Caco-2 (cell line): ENCODE results near the gene CCIN. TPM values are rescaled to one million over a fixed set of nuclear protein-coding genes. Genes with fewer than 3 reads are reported as not detected.

ENCODE experiments used
- BruUV-seq: library from RNA; stranded (reverse); fragments of 400-500 nt; replicated peaks from 2 replicates; lab custom pipeline; 2021; lab: Mats Ljungman, UMichigan
- CTCF ChIA-PET: fragments of 300-600 bp; sonication (Branson Sonifier 250); formaldehyde crosslinking; loops from one replicate; lab custom pipeline; 2022; ENCODE audit warnings: antibody characterized with exemption; lab: Charles Lee
- POLR2A ChIA-PET: fragments of 300-600 bp; sonication (Branson Sonifier 250); formaldehyde crosslinking; loops from one replicate; lab custom pipeline; 2022; ENCODE audit warnings: antibody characterized with exemption; lab: Charles Lee
- DNase-seq, 2 experiments: peaks; one replicate each; pipeline versions ENCODE4 v3.0.0 to v3.0.0-alpha.2; 2020 to 2022
- H3K27me3 ChIP-seq: replicated peaks from 2 replicates; pipeline ENCODE4 v1.6.0; 2011; ENCODE audit warnings: low read length; ENCODE audit not compliant: control insufficient read depth, insufficient read depth
- H3K36me3 ChIP-seq: 2 replicates; pipeline ENCODE4 v1.5.1; 2011; ENCODE audit warnings: low read length; ENCODE audit not compliant: control insufficient read depth, insufficient read depth
- H3K4me1 ChIP-seq: fragments of 250-450 bp; sonication (Bioruptor Pico); 2 replicates; pipeline ENCODE4 v1.5.1; 2020; ENCODE audit warnings: mild to moderate bottlenecking
- H3K4me3 ChIP-seq: 2 replicates; pipeline ENCODE4 v1.5.1; 2011; ENCODE audit warnings: low read depth, mild to moderate bottlenecking, control low read depth, low read length
- H3K9me3 ChIP-seq: fragments of 250-450 bp; sonication (Bioruptor Pico); 2 replicates; pipeline ENCODE4 v1.5.1; 2020; ENCODE audit warnings: mild to moderate bottlenecking, moderate library complexity
- H3K27ac Mint-ChIP-seq: one replicate; pipeline ENCODE4 v1.8.0; 2022; ENCODE audit warnings: mixed read lengths; ENCODE audit not compliant: unreplicated experiment
- H3K27me3 Mint-ChIP-seq: one replicate; pipeline ENCODE4 v1.8.0; 2022; ENCODE audit warnings: mixed read lengths; ENCODE audit not compliant: insufficient read depth, unreplicated experiment
- H3K36me3 Mint-ChIP-seq: one replicate; pipeline ENCODE4 v1.8.0; 2022; ENCODE audit warnings: mild to moderate bottlenecking, mixed read lengths; ENCODE audit not compliant: insufficient read depth, unreplicated experiment
- H3K4me1 Mint-ChIP-seq: one replicate; pipeline ENCODE4 v1.8.0; 2022; ENCODE audit warnings: low read depth, mixed read lengths; ENCODE audit not compliant: unreplicated experiment
- H3K4me3 Mint-ChIP-seq: one replicate; pipeline ENCODE4 v1.8.0; 2022; ENCODE audit warnings: mild to moderate bottlenecking, moderate library complexity, mixed read lengths; ENCODE audit not compliant: unreplicated experiment
- H3K9me3 Mint-ChIP-seq: one replicate; pipeline ENCODE4 v1.8.0; 2022; ENCODE audit warnings: mixed read lengths; ENCODE audit not compliant: unreplicated experiment
- CTCF ChIP-seq, 2 experiments: fragments of 200-600 bp in 1 of 2; IDR thresholded peaks; 1 replicate in 1 of 2; 2 replicates in 1 of 2; pipeline versions ENCODE4 v1.5.1 to v1.8.0; 2011 to 2022; ENCODE audit warnings: antibody characterized with exemption in 1 of 2, control low read depth in 1 of 2, inconsistent platforms in 1 of 2, low read depth in 1 of 2, low read length in 1 of 2, mild to moderate bottlenecking in 1 of 2, moderate library complexity in 1 of 2; ENCODE audit not compliant: insufficient read depth in 1 of 2, severe bottlenecking in 1 of 2, unreplicated experiment in 1 of 2
- intact Hi-C: fragments of 100-400 bp; cut with micrococcal nuclease; formaldehyde crosslinking; loops from one replicate; pipeline ENCODE4 v1.10.0; 2022; ENCODE audit not compliant: unreplicated experiment
- total RNA-seq: library from RNA; stranded (reverse); gene quantifications from 2 replicates; pipeline ENCODE4 v1.2.3, GENCODE V29; 2022

CCIN gene
- total RNA-seq, 1 experiment from 2014 or later = not detected

DNA sequence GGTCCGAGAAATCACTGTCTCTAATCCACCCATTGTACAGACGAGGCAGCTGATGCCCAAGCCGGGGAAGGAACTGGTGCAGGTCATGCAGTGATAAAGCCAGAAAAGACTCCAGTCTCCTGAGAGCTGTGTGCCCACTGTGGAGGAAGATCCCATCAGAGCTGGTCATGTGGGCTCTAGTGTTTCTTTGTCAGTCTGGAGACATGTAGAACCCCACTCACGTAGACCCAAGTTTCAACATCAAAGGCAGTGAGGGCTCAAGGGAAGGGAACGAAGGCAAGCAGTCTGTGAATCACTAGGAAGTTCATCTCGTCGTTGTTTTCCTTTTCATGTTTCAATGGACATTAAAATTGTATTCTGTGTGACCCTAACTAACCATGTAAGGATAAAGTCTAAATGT lies 47.2 kb upstream of the CCIN start:
- no peak for DNase-seq
- Histone ChIP-seq H3K27me3 (no peaks in the 10 kb centered on the region), H3K36me3 (no peaks in the 10 kb centered on the region), H3K9me3 (no peaks in the 10 kb centered on the region), H3K4me1 (no peaks in the 10 kb centered on the region), H3K4me3 (no peak overlapping the region)
- TF ChIP-seq CTCF (IDR thresholded peaks at IDR 0.05; ENCODE audit: insufficient read depth in 1 of 2, low read depth in 1 of 2, low read length in 1 of 2, severe bottlenecking in 1 of 2, unreplicated experiment in 1 of 2) = no peak
- Mint-ChIP-seq H3K9me3 (no peaks in the 10 kb centered on the region), H3K4me1 (no peaks in the 10 kb centered on the region), H3K36me3 (no peaks in the 10 kb centered on the region), H3K27ac (no peak overlapping the region), H3K4me3 (no peak overlapping the region), H3K27me3 (no peaks in the 10 kb centered on the region)
- ChIA-PET CTCF (no interaction called here), POLR2A (no interaction called here)
- no TSS peak for BruUV-seq
- intact Hi-C loops = no loop called here

DNA sequence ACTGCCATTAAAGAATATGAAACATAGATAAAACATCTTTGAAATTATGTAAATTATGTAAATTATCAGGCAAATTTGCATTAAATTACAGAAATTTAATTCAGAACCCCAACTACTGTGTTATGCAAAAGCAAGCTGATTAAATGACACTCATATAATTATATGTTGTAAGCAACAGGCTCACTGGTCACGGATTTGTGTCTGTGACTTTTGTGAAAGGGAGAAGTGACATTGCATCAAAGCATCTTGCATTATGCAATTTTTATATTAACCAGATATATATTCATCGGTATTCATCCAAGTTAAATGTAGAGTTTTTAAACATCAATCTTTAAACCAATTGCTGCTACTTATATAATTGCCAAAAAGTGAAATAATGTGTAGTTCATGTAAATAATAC lies 45.7 kb upstream of the CCIN start:
- H3K9me3 Mint-ChIP-seq = no peaks in the 10 kb centered on the region
- no peak for TF ChIP-seq CTCF (IDR thresholded peaks at IDR 0.05; ENCODE audit: insufficient read depth in 1 of 2, low read depth in 1 of 2, low read length in 1 of 2, severe bottlenecking in 1 of 2, unreplicated experiment in 1 of 2)
- CTCF ChIA-PET = no interaction called here
- H3K27ac Mint-ChIP-seq = no peak overlapping the region
- no peak overlapping the region for H3K4me3 ChIP-seq
- H3K4me3 Mint-ChIP-seq = no peak overlapping the region
- H3K9me3 ChIP-seq = no peaks in the 10 kb centered on the region
- H3K36me3 Mint-ChIP-seq = no peaks in the 10 kb centered on the region
- no peaks in the 10 kb centered on the region for H3K27me3 Mint-ChIP-seq
- BruUV-seq = no TSS peak
- H3K36me3 ChIP-seq = no peaks in the 10 kb centered on the region
- H3K4me1 Mint-ChIP-seq = no peaks in the 10 kb centered on the region
- POLR2A ChIA-PET = no interaction called here
- no peak for DNase-seq
- H3K4me1 ChIP-seq = no peaks in the 10 kb centered on the region
- H3K27me3 ChIP-seq = no peaks in the 10 kb centered on the region
- intact Hi-C loops = no loop called here

DNA sequence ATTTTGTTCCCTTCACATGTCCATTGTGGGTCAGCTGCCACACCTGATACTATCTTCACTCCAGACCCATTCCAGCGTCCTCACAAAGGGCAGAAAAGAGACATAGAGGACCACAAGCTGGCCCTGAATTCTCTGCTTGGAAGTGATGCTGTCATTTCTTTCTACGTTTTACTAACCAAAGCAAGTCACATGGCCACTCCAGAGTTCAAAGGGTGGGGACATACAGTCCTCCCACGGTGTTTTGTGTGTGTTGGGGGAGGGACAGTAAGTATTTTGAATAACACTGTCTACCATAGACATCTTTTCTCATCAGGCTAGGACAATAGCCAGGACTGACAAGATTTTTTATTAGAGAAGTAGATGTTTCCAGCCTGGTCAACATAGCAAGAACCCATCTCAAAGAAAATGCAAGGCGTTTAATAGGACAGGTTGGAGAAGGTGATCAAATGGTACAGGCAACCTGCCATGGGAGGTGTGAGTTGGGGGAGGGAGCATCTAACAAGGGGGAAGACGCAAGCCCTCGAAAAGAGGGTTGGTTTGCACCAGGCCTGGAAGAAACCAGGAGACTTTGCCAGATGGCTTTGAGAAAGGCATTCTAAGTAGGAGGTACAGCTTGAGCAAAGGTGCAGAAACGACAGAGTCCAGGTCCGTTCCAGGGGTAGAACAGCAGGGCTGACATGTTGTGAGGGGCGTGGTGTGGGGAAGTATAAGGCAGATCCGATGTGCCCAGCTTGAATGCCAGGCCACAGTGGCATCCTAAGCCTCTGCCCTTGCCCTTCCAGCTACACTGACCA lies 43.9 kb upstream of the CCIN start:
- Mint-ChIP-seq H3K9me3 (no peaks in the 10 kb centered on the region), H3K4me1 (no peaks in the 10 kb centered on the region), H3K36me3 (no peaks in the 10 kb centered on the region), H3K27me3 (no peaks in the 10 kb centered on the region), H3K27ac (no peak overlapping the region), H3K4me3 (no peak overlapping the region)
- no peak for DNase-seq
- no TSS peak for BruUV-seq
- H3K9me3 ChIP-seq = no peaks in the 10 kb centered on the region
- ChIA-PET CTCF (no interaction called here), POLR2A (no interaction called here)
- no peak overlapping the region for H3K4me3 ChIP-seq
- H3K36me3 ChIP-seq = no peaks in the 10 kb centered on the region
- no peaks in the 10 kb centered on the region for H3K4me1 ChIP-seq
- no peaks in the 10 kb centered on the region for H3K27me3 ChIP-seq
- TF ChIP-seq CTCF (IDR thresholded peaks at IDR 0.05; ENCODE audit: insufficient read depth in 1 of 2, low read depth in 1 of 2, low read length in 1 of 2, severe bottlenecking in 1 of 2, unreplicated experiment in 1 of 2) = no peak
- intact Hi-C loops = no loop called here
